WTC11 (cell line): ENCODE data around the gene BMPR1B. TPM values are rescaled to one million over a fixed set of nuclear protein-coding genes. Genes with fewer than 3 reads are reported as not detected.

Experiments used
- ATAC-seq: fragments of 200-7000 bp; cut with Tn5 transposase; 2 replicates; pipeline ENCODE4 v1.10.0; 2021; ENCODE audit warnings: mild to moderate bottlenecking, moderate library complexity
- CTCF ChIA-PET: fragments of 300-600 bp; sonication (Branson Sonifier 250); formaldehyde crosslinking; loops from one replicate; lab custom pipeline; 2021; ENCODE audit warnings: antibody characterized with exemption; lab: Charles Lee
- POLR2A ChIA-PET: fragments of 350-600 bp; sonication (Branson Sonifier 250); formaldehyde crosslinking; loops from one replicate; lab custom pipeline; 2021; ENCODE audit warnings: antibody characterized with exemption; lab: Charles Lee
- DNase-seq: peaks from one replicate; pipeline ENCODE4 v3.0.0; 2021; ENCODE audit warnings: low spot score
- H3K27ac Mint-ChIP-seq: 2 replicates; pipeline ENCODE4 v1.8.0; 2021; ENCODE audit warnings: mixed read lengths
- H3K27me3 Mint-ChIP-seq: 2 replicates; pipeline ENCODE4 v1.8.0; 2021; ENCODE audit warnings: low read depth, mild to moderate bottlenecking, moderate library complexity, mixed read lengths
- H3K36me3 Mint-ChIP-seq: 2 replicates; pipeline ENCODE4 v1.8.0; 2021; ENCODE audit warnings: mixed read lengths
- H3K4me1 Mint-ChIP-seq: 2 replicates; pipeline ENCODE4 v1.8.0; 2022; ENCODE audit warnings: mixed read lengths
- H3K4me3 Mint-ChIP-seq: 2 replicates; pipeline ENCODE4 v1.8.0; 2021; ENCODE audit warnings: mild to moderate bottlenecking, moderate library complexity, mixed read lengths
- H3K9me3 Mint-ChIP-seq: 2 replicates; pipeline ENCODE4 v1.8.0; 2021; ENCODE audit warnings: mixed read lengths
- AFF4 ChIP-seq: sonication (generic); formaldehyde crosslinking; IDR thresholded peaks from 2 replicates; pipeline ENCODE4 v1.8.1; 2023; ENCODE audit warnings: mild to moderate bottlenecking, missing genetic modification reagents, borderline replicate concordance
- ARID4B ChIP-seq: sonication (generic); formaldehyde crosslinking; IDR thresholded peaks from 2 replicates; pipeline ENCODE4 v1.8.0; 2023; ENCODE audit warnings: missing genetic modification reagents, mild to moderate bottlenecking, borderline replicate concordance
- CREB1 ChIP-seq: sonication (generic); formaldehyde crosslinking; IDR thresholded peaks from 2 replicates; pipeline ENCODE4 v1.8.0; 2023; ENCODE audit warnings: mild to moderate bottlenecking, missing genetic modification reagents
- CREM ChIP-seq: sonication (generic); formaldehyde crosslinking; IDR thresholded peaks from 2 replicates; pipeline ENCODE4 v1.8.1; 2022; ENCODE audit warnings: mild to moderate bottlenecking, missing genetic modification reagents, moderate library complexity
- ELF4 ChIP-seq: sonication (generic); formaldehyde crosslinking; IDR thresholded peaks from 2 replicates; pipeline ENCODE4 v1.8.1; 2022; ENCODE audit warnings: low read depth, mild to moderate bottlenecking, moderate library complexity, missing genetic modification reagents
- FOXP4 ChIP-seq: sonication (generic); formaldehyde crosslinking; IDR thresholded peaks from 2 replicates; pipeline ENCODE4 v1.8.0; 2022; ENCODE audit warnings: mild to moderate bottlenecking, missing genetic modification reagents
- KAT7 ChIP-seq: sonication (generic); formaldehyde crosslinking; IDR thresholded peaks from 2 replicates; pipeline ENCODE4 v1.8.1; 2023; ENCODE audit warnings: missing genetic modification reagents, mild to moderate bottlenecking, borderline replicate concordance
- MAX ChIP-seq: sonication (generic); formaldehyde crosslinking; IDR thresholded peaks from 2 replicates; pipeline ENCODE4 v1.8.0; 2022; ENCODE audit warnings: mild to moderate bottlenecking, missing genetic modification reagents
- MXD4 ChIP-seq: fragments of 250-450 bp; sonication (Bioruptor Pico); IDR thresholded peaks from 2 replicates; pipeline ENCODE4 v1.8.0; 2021; ENCODE audit warnings: mild to moderate bottlenecking, moderate library complexity, borderline replicate concordance
- MYBL2 ChIP-seq: sonication (generic); formaldehyde crosslinking; IDR thresholded peaks from 2 replicates; pipeline ENCODE4 v1.8.1; 2023; ENCODE audit warnings: mild to moderate bottlenecking, moderate library complexity, missing genetic modification reagents
- RELA ChIP-seq: sonication (generic); formaldehyde crosslinking; IDR thresholded peaks from 2 replicates; pipeline ENCODE4 v1.8.1; 2022; ENCODE audit warnings: missing genetic modification reagents, mild to moderate bottlenecking, borderline replicate concordance
- SP1 ChIP-seq: sonication (generic); formaldehyde crosslinking; conservative IDR thresholded peaks from 2 replicates; pipeline ENCODE4 v1.8.1; 2022; ENCODE audit warnings: missing genetic modification reagents
- ZNF219 ChIP-seq: sonication (generic); formaldehyde crosslinking; IDR thresholded peaks from 2 replicates; pipeline ENCODE4 v1.8.0; 2023; ENCODE audit warnings: missing genetic modification reagents, mild to moderate bottlenecking, borderline replicate concordance
- ZNF317 ChIP-seq: sonication (generic); formaldehyde crosslinking; IDR thresholded peaks from 2 replicates; pipeline ENCODE4 v1.8.1; 2023; ENCODE audit warnings: low read depth, mild to moderate bottlenecking, moderate library complexity, missing genetic modification reagents, borderline replicate concordance
- total RNA-seq: library from RNA; stranded (reverse); gene quantifications from 3 replicates; pipeline ENCODE4 v1.2.3, GENCODE V29; 2021
- TF ChIP-seq, protein P1 (sequence below): sonication (generic); formaldehyde crosslinking; IDR thresholded peaks from 2 replicates; pipeline ENCODE4 v1.8.1; 2023; ENCODE audit warnings: mild to moderate bottlenecking, moderate library complexity, missing genetic modification reagents
- TF ChIP-seq, protein P2 (sequence below): fragments of 250-450 bp; sonication (Bioruptor Pico); IDR thresholded peaks from 2 replicates; pipeline ENCODE4 v1.9.0; 2021; ENCODE audit warnings: mild to moderate bottlenecking
- TF ChIP-seq, protein P3 (sequence below): sonication (generic); formaldehyde crosslinking; IDR thresholded peaks from 2 replicates; pipeline ENCODE4 v1.8.1; 2023; ENCODE audit warnings: mild to moderate bottlenecking, missing genetic modification reagents
- TF ChIP-seq, protein P4 (sequence below): fragments of 200-600 bp; IDR thresholded peaks from 2 replicates; pipeline ENCODE4 v1.8.0; 2022; ENCODE audit warnings: antibody characterized with exemption

BMPR1B gene
- total RNA-seq, 1 experiment from 2014 or later = 0.77 TPM

DNA sequence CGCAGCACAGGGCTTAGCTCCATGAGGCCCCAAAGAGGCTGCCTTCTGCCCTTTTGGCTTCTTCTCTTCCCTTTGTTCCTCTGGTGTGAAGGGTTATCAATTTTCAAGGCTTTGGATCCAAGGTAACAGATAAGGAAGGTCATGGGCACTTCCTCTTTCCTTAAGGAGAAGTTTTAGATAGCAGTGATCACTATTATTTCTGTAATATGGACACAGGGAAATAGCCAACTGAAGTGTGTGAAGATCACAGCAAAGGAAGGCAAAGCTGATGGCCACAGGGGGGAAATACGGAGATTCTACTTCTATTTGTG, 424.2 kb downstream of the BMPR1B start:
- Mint-ChIP-seq H3K27ac (no peak overlapping the region), H3K4me3 (no peak overlapping the region), H3K27me3 (peaks cover 5% of the 10 kb centered on the region; the same call in 1 of the 2 replicates), H3K4me1 (peaks cover 19% of the 10 kb centered on the region)
- no peak for ATAC-seq
- CTCF ChIA-PET = interaction anchor here (0.8 to 1.5 kb wide), 2 partner anchors 23 to 25 kb away, joined by 3 to 4 read pairs; no protein-coding TSS in a partner anchor
- TF ChIP-seq, protein P1, sequence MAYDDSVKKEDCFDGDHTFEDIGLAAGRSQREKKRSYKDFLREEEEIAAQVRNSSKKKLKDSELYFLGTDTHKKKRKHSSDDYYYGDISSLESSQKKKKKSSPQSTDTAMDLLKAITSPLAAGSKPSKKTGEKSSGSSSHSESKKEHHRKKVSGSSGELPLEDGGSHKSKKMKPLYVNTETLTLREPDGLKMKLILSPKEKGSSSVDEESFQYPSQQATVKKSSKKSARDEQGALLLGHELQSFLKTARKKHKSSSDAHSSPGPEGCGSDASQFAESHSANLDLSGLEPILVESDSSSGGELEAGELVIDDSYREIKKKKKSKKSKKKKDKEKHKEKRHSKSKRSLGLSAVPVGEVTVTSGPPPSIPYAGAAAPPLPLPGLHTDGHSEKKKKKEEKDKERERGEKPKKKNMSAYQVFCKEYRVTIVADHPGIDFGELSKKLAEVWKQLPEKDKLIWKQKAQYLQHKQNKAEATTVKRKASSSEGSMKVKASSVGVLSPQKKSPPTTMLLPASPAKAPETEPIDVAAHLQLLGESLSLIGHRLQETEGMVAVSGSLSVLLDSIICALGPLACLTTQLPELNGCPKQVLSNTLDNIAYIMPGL (CRISPR knock-in tag) = no peak
- TF ChIP-seq ELF4 (CRISPR knock-in tag) (no peak), SP1 (CRISPR knock-in tag) (no peak), AFF4 (CRISPR knock-in tag) (no peak), ZNF317 (CRISPR knock-in tag) (no peak), CREM (CRISPR knock-in tag) (no peak), ARID4B (no peak), RELA (CRISPR knock-in tag) (no peak), MXD4 (no peak), FOXP4 (CRISPR knock-in tag) (no peak), CREB1 (CRISPR knock-in tag) (no peak), ZNF219 (no peak), MYBL2 (CRISPR knock-in tag) (no peak), MAX (CRISPR knock-in tag) (no peak), KAT7 (no peak)
- TF ChIP-seq, protein P2, sequence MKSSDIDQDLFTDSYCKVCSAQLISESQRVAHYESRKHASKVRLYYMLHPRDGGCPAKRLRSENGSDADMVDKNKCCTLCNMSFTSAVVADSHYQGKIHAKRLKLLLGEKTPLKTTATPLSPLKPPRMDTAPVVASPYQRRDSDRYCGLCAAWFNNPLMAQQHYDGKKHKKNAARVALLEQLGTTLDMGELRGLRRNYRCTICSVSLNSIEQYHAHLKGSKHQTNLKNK (CRISPR knock-in tag) = no peak
- TF ChIP-seq, protein P3, sequence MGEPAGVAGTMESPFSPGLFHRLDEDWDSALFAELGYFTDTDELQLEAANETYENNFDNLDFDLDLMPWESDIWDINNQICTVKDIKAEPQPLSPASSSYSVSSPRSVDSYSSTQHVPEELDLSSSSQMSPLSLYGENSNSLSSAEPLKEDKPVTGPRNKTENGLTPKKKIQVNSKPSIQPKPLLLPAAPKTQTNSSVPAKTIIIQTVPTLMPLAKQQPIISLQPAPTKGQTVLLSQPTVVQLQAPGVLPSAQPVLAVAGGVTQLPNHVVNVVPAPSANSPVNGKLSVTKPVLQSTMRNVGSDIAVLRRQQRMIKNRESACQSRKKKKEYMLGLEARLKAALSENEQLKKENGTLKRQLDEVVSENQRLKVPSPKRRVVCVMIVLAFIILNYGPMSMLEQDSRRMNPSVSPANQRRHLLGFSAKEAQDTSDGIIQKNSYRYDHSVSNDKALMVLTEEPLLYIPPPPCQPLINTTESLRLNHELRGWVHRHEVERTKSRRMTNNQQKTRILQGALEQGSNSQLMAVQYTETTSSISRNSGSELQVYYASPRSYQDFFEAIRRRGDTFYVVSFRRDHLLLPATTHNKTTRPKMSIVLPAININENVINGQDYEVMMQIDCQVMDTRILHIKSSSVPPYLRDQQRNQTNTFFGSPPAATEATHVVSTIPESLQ = no peak
- TF ChIP-seq, protein P4, sequence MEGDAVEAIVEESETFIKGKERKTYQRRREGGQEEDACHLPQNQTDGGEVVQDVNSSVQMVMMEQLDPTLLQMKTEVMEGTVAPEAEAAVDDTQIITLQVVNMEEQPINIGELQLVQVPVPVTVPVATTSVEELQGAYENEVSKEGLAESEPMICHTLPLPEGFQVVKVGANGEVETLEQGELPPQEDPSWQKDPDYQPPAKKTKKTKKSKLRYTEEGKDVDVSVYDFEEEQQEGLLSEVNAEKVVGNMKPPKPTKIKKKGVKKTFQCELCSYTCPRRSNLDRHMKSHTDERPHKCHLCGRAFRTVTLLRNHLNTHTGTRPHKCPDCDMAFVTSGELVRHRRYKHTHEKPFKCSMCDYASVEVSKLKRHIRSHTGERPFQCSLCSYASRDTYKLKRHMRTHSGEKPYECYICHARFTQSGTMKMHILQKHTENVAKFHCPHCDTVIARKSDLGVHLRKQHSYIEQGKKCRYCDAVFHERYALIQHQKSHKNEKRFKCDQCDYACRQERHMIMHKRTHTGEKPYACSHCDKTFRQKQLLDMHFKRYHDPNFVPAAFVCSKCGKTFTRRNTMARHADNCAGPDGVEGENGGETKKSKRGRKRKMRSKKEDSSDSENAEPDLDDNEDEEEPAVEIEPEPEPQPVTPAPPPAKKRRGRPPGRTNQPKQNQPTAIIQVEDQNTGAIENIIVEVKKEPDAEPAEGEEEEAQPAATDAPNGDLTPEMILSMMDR = no peak
- TF ChIP-seq, all 79 proteins: peak for 0
- DNase-seq = no peak
- peaks cover 13% of the 10 kb centered on the region for H3K9me3 Mint-ChIP-seq
- POLR2A ChIA-PET = no interaction called here
- peaks cover 14% of the 10 kb centered on the region for H3K36me3 Mint-ChIP-seq
